GM23338 (cell line): ENCODE data around the gene GPR137C. TPM values are rescaled to one million over a fixed set of nuclear protein-coding genes. Genes with fewer than 3 reads are reported as not detected.

Experiments used
- ATAC-seq: fragments of 200-7000 bp; cut with Tn5 transposase; 3 replicates; pipeline ENCODE4 v1.9.1; 2020
- DNase-seq: peaks from one replicate; pipeline ENCODE4 v3.0.0-alpha.2; 2015; ENCODE audit warnings: low spot score
- H2AFZ ChIP-seq: fragments of 200-600 bp; sonication (generic); 2 replicates; pipeline ENCODE4 v1.8.0; 2016; ENCODE audit warnings: antibody characterized with exemption, mild to moderate bottlenecking, moderate library complexity
- H3F3A ChIP-seq: fragments of 200-600 bp; sonication (generic); replicated peaks from 2 replicates; pipeline ENCODE4 v1.8.0; 2017; ENCODE audit warnings: antibody characterized with exemption, mixed run types, low read depth
- H3K27ac ChIP-seq: fragments of 200-600 bp; sonication (generic); 2 replicates; pipeline ENCODE4 v1.6.1; 2016; ENCODE audit warnings: low read depth
- H3K27me3 ChIP-seq: fragments of 200-600 bp; sonication (generic); 2 replicates; pipeline ENCODE4 v1.8.0; 2016; ENCODE audit warnings: mild to moderate bottlenecking, mixed run types, moderate library complexity; ENCODE audit not compliant: insufficient read depth
- H3K36me3 ChIP-seq: fragments of 200-600 bp; sonication (generic); 2 replicates; pipeline ENCODE4 v1.8.0; 2016; ENCODE audit warnings: mild to moderate bottlenecking; ENCODE audit not compliant: insufficient read depth
- H3K4me1 ChIP-seq: fragments of 200-600 bp; sonication (generic); 2 replicates; pipeline ENCODE4 v1.8.0; 2016; ENCODE audit warnings: mild to moderate bottlenecking, moderate library complexity; ENCODE audit not compliant: insufficient read depth
- H3K4me2 ChIP-seq: fragments of 200-600 bp; sonication (generic); 2 replicates; pipeline ENCODE4 v1.7.1; 2017; ENCODE audit warnings: mixed run types
- H3K4me3 ChIP-seq: fragments of 200-600 bp; sonication (generic); 2 replicates; pipeline ENCODE4 v1.6.1; 2016; ENCODE audit warnings: mixed run types
- H3K79me2 ChIP-seq: fragments of 200-600 bp; sonication (generic); replicated peaks from 2 replicates; pipeline ENCODE4 v1.8.0; 2017; ENCODE audit warnings: mild to moderate bottlenecking; ENCODE audit not compliant: insufficient read depth
- H3K9me2 ChIP-seq: fragments of 200-600 bp; sonication (generic); 2 replicates; pipeline ENCODE4 v1.8.0; 2017; ENCODE audit not compliant: insufficient read depth
- H4K20me1 ChIP-seq: fragments of 200-600 bp; sonication (generic); replicated peaks from 2 replicates; pipeline ENCODE4 v1.8.0; 2017; ENCODE audit warnings: mild to moderate bottlenecking; ENCODE audit not compliant: insufficient read depth
- H3K27ac Mint-ChIP-seq: 2 replicates; pipeline ENCODE4 v1.8.0; 2020; ENCODE audit warnings: inconsistent platforms, mild to moderate bottlenecking, moderate library complexity, mixed read lengths
- H3K27me3 Mint-ChIP-seq: 3 replicates; pipeline ENCODE4 v1.8.0; 2022; ENCODE audit warnings: low read depth, mild to moderate bottlenecking, moderate library complexity, mixed read lengths, inconsistent platforms; ENCODE audit not compliant: insufficient read depth, poor library complexity
- H3K36me3 Mint-ChIP-seq: 3 replicates; pipeline ENCODE4 v1.8.0; 2021; ENCODE audit warnings: low read depth, mild to moderate bottlenecking, inconsistent platforms, moderate library complexity, mixed read lengths
- H3K4me1 Mint-ChIP-seq: 3 replicates; pipeline ENCODE4 v1.8.0; 2020; ENCODE audit warnings: mild to moderate bottlenecking, inconsistent platforms, mixed read lengths
- H3K4me3 Mint-ChIP-seq: 3 replicates; pipeline ENCODE4 v1.8.0; 2021; ENCODE audit warnings: moderate library complexity, mild to moderate bottlenecking, inconsistent platforms, mixed read lengths
- H3K9me3 Mint-ChIP-seq: 3 replicates; pipeline ENCODE4 v1.8.0; 2020; ENCODE audit warnings: moderate library complexity, mild to moderate bottlenecking, inconsistent platforms, mixed read lengths
- CREB1 ChIP-seq: fragments of 250-450 bp; sonication (Bioruptor Pico); IDR thresholded peaks from 2 replicates; pipeline ENCODE4 v1.5.0; 2020; ENCODE audit warnings: low read depth, mild to moderate bottlenecking, moderate library complexity
- EZH2 ChIP-seq: fragments of 200-600 bp; sonication (generic); IDR thresholded peaks from one replicate; pipeline ENCODE4 v1.8.0; 2017; ENCODE audit warnings: antibody characterized with exemption, mild to moderate bottlenecking, low read depth; ENCODE audit not compliant: unreplicated experiment
- EZH2phosphoT487 ChIP-seq: fragments of 200-600 bp; sonication (generic); IDR thresholded peaks from one replicate; pipeline ENCODE4 v1.8.1; 2018; ENCODE audit warnings: antibody characterized with exemption; ENCODE audit not compliant: unreplicated experiment
- JUNB ChIP-seq: IDR thresholded peaks from one replicate; pipeline ENCODE4 v1.6.1; 2016; ENCODE audit warnings: antibody characterized with exemption; ENCODE audit not compliant: unreplicated experiment
- NANOG ChIP-seq: IDR thresholded peaks from 2 replicates; pipeline ENCODE4 v1.6.1; 2016; ENCODE audit warnings: antibody characterized with exemption, borderline replicate concordance
- POLR2AphosphoS5 ChIP-seq: IDR thresholded peaks from 2 replicates; pipeline ENCODE4 v1.6.1; 2016; ENCODE audit warnings: antibody characterized with exemption, low read depth
- STAT1 ChIP-seq: IDR thresholded peaks from one replicate; pipeline ENCODE4 v1.6.1; 2016; ENCODE audit warnings: antibody characterized with exemption; ENCODE audit not compliant: unreplicated experiment
- ZNF331 ChIP-seq: fragments of 250-450 bp; sonication (Bioruptor Pico); IDR thresholded peaks from 2 replicates; pipeline ENCODE4 v1.5.0; 2020; ENCODE audit warnings: low read depth, mild to moderate bottlenecking, moderate library complexity
- polyA plus RNA-seq: library from polyadenylated mRNA; unstranded; fragments of >200 nt; fragmentation: Nextera tagmentation; extraction: Ambion mirVana; gene quantifications from 2 replicates; pipeline ENCODE4 v1.2.1, GENCODE V29; 2016
- total RNA-seq: library from RNA; depleted of rRNA; stranded (reverse); fragments of >200 nt; shearing (Covaris generic); gene quantifications from 2 replicates; pipeline ENCODE4 v1.2.3, GENCODE V29; 2014
- TF ChIP-seq, protein P1 (sequence below): IDR thresholded peaks from 2 replicates; pipeline ENCODE4 v1.6.1; 2016; ENCODE audit warnings: antibody characterized with exemption
- TF ChIP-seq, protein P2 (sequence below), 2 experiments: fragments of 200-600 bp in 1 of 2; sonication (generic) in 1 of 2; conservative IDR thresholded peaks; 2 replicates each; pipeline versions ENCODE4 v1.5.1 to v1.6.1; 2016 to 2017; ENCODE audit warnings: antibody characterized with exemption in 2 of 2, low read depth in 2 of 2, mild to moderate bottlenecking in 2 of 2, moderate library complexity in 1 of 2
- TF ChIP-seq, protein P3 (sequence below): fragments of 250-450 bp; sonication (Bioruptor Pico); IDR thresholded peaks from 2 replicates; pipeline ENCODE4 v1.5.0; 2020; ENCODE audit warnings: mild to moderate bottlenecking, moderate library complexity
- TF ChIP-seq, protein P4 (sequence below): IDR thresholded peaks from one replicate; pipeline ENCODE4 v1.6.1; 2018; ENCODE audit warnings: antibody characterized with exemption; ENCODE audit not compliant: unreplicated experiment

Gene GPR137C
- total and polyA plus RNA-seq, 2 experiments from 2014 or later = 2.2 to 5.2 TPM

DNA sequence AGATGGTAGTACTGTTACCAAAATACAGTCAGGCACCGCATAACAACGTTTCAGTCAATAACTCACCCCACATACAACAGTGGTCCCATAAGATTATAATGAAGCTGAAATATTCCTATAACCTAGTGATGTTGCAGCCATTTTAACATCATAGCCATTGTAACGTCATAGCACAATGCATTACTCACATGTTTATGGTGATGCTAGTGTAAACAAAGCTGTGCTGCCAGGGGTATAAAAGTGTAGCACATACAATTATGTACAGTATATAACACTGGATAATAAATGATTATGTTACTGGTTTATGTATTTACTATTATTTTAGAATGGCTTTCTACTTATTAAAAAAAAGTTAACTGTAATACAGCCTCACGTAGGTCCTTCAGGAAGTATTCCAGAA is 37.0 kb downstream of the GPR137C start:
- Mint-ChIP-seq H3K27ac (no peak overlapping the region), H3K27me3 (no peaks in the 10 kb centered on the region), H3K4me1 (no peaks in the 10 kb centered on the region), H3K9me3 (peaks cover 7% of the 10 kb centered on the region), H3K36me3 (peaks cover 3% of the 10 kb centered on the region; the same call in 1 of the 3 replicates), H3K4me3 (no peak overlapping the region)
- H3K4me1 ChIP-seq = no peaks in the 10 kb centered on the region
- no peak overlapping the region for H3K4me3 ChIP-seq
- TF ChIP-seq, protein P1, sequence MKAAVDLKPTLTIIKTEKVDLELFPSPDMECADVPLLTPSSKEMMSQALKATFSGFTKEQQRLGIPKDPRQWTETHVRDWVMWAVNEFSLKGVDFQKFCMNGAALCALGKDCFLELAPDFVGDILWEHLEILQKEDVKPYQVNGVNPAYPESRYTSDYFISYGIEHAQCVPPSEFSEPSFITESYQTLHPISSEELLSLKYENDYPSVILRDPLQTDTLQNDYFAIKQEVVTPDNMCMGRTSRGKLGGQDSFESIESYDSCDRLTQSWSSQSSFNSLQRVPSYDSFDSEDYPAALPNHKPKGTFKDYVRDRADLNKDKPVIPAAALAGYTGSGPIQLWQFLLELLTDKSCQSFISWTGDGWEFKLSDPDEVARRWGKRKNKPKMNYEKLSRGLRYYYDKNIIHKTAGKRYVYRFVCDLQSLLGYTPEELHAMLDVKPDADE = no peak
- TF ChIP-seq ZNF331 (CRISPR knock-in tag) (no peak), EZH2phosphoT487 (no peak), EZH2 (no peak), STAT1 (no peak), JUNB (no peak), POLR2AphosphoS5 (no peak), NANOG (no peak), CREB1 (CRISPR knock-in tag) (no peak)
- TF ChIP-seq, protein P2, sequence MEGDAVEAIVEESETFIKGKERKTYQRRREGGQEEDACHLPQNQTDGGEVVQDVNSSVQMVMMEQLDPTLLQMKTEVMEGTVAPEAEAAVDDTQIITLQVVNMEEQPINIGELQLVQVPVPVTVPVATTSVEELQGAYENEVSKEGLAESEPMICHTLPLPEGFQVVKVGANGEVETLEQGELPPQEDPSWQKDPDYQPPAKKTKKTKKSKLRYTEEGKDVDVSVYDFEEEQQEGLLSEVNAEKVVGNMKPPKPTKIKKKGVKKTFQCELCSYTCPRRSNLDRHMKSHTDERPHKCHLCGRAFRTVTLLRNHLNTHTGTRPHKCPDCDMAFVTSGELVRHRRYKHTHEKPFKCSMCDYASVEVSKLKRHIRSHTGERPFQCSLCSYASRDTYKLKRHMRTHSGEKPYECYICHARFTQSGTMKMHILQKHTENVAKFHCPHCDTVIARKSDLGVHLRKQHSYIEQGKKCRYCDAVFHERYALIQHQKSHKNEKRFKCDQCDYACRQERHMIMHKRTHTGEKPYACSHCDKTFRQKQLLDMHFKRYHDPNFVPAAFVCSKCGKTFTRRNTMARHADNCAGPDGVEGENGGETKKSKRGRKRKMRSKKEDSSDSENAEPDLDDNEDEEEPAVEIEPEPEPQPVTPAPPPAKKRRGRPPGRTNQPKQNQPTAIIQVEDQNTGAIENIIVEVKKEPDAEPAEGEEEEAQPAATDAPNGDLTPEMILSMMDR (conservative IDR thresholded peaks at IDR 0.05; ENCODE audit: low read depth in 2 of 2) = no peak
- TF ChIP-seq, protein P3, sequence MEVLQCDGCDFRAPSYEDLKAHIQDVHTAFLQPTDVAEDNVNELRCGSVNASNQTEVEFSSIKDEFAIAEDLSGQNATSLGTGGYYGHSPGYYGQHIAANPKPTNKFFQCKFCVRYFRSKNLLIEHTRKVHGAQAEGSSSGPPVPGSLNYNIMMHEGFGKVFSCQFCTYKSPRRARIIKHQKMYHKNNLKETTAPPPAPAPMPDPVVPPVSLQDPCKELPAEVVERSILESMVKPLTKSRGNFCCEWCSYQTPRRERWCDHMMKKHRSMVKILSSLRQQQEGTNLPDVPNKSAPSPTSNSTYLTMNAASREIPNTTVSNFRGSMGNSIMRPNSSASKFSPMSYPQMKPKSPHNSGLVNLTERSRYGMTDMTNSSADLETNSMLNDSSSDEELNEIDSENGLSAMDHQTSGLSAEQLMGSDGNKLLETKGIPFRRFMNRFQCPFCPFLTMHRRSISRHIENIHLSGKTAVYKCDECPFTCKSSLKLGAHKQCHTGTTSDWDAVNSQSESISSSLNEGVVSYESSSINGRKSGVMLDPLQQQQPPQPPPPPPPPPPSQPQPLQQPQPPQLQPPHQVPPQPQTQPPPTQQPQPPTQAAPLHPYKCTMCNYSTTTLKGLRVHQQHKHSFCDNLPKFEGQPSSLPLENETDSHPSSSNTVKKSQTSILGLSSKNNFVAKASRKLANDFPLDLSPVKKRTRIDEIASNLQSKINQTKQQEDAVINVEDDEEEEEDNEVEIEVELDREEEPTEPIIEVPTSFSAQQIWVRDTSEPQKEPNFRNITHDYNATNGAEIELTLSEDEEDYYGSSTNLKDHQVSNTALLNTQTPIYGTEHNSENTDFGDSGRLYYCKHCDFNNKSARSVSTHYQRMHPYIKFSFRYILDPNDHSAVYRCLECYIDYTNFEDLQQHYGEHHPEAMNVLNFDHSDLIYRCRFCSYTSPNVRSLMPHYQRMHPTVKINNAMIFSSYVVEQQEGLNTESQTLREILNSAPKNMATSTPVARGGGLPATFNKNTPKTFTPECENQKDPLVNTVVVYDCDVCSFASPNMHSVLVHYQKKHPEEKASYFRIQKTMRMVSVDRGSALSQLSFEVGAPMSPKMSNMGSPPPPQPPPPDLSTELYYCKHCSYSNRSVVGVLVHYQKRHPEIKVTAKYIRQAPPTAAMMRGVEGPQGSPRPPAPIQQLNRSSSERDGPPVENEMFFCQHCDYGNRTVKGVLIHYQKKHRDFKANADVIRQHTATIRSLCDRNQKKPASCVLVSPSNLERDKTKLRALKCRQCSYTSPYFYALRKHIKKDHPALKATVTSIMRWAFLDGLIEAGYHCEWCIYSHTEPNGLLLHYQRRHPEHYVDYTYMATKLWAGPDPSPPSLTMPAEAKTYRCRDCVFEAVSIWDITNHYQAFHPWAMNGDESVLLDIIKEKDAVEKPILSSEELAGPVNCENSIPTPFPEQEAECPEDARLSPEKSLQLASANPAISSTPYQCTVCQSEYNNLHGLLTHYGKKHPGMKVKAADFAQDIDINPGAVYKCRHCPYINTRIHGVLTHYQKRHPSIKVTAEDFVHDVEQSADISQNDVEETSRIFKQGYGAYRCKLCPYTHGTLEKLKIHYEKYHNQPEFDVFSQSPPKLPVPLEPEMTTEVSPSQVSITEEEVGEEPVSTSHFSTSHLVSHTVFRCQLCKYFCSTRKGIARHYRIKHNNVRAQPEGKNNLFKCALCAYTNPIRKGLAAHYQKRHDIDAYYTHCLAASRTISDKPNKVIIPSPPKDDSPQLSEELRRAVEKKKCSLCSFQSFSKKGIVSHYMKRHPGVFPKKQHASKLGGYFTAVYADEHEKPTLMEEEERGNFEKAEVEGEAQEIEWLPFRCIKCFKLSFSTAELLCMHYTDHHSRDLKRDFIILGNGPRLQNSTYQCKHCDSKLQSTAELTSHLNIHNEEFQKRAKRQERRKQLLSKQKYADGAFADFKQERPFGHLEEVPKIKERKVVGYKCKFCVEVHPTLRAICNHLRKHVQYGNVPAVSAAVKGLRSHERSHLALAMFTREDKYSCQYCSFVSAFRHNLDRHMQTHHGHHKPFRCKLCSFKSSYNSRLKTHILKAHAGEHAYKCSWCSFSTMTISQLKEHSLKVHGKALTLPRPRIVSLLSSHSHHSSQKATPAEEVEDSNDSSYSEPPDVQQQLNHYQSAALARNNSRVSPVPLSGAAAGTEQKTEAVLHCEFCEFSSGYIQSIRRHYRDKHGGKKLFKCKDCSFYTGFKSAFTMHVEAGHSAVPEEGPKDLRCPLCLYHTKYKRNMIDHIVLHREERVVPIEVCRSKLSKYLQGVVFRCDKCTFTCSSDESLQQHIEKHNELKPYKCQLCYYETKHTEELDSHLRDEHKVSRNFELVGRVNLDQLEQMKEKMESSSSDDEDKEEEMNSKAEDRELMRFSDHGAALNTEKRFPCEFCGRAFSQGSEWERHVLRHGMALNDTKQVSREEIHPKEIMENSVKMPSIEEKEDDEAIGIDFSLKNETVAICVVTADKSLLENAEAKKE (CRISPR knock-in tag) = no peak
- TF ChIP-seq, protein P4, sequence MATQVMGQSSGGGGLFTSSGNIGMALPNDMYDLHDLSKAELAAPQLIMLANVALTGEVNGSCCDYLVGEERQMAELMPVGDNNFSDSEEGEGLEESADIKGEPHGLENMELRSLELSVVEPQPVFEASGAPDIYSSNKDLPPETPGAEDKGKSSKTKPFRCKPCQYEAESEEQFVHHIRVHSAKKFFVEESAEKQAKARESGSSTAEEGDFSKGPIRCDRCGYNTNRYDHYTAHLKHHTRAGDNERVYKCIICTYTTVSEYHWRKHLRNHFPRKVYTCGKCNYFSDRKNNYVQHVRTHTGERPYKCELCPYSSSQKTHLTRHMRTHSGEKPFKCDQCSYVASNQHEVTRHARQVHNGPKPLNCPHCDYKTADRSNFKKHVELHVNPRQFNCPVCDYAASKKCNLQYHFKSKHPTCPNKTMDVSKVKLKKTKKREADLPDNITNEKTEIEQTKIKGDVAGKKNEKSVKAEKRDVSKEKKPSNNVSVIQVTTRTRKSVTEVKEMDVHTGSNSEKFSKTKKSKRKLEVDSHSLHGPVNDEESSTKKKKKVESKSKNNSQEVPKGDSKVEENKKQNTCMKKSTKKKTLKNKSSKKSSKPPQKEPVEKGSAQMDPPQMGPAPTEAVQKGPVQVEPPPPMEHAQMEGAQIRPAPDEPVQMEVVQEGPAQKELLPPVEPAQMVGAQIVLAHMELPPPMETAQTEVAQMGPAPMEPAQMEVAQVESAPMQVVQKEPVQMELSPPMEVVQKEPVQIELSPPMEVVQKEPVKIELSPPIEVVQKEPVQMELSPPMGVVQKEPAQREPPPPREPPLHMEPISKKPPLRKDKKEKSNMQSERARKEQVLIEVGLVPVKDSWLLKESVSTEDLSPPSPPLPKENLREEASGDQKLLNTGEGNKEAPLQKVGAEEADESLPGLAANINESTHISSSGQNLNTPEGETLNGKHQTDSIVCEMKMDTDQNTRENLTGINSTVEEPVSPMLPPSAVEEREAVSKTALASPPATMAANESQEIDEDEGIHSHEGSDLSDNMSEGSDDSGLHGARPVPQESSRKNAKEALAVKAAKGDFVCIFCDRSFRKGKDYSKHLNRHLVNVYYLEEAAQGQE = no peak
- no peaks in the 10 kb centered on the region for H4K20me1 ChIP-seq
- H3K27ac ChIP-seq = no peak overlapping the region
- no peak for DNase-seq
- H3K36me3 ChIP-seq = no peaks in the 10 kb centered on the region
- H2AFZ ChIP-seq = no peak overlapping the region
- H3K4me2 ChIP-seq = no peak overlapping the region
- no peaks in the 10 kb centered on the region for H3K9me2 ChIP-seq
- no peaks in the 10 kb centered on the region for H3F3A ChIP-seq
- no peaks in the 10 kb centered on the region for H3K79me2 ChIP-seq
- ATAC-seq = no peak
- H3K27me3 ChIP-seq = no peaks in the 10 kb centered on the region
